MCF 10A (cell line): ENCODE results near the gene SYCP3. TPM values are rescaled to one million over a fixed set of nuclear protein-coding genes. Genes with fewer than 3 reads are reported as not detected.

ENCODE experiments used
- BruUV-seq: library from RNA; stranded (reverse); fragments of 400-500 nt; replicated peaks from 2 replicates; lab custom pipeline; 2021; lab: Mats Ljungman, UMichigan
- CTCF ChIA-PET: fragments of 300-600 bp; sonication (Branson Sonifier 250); formaldehyde crosslinking; extraction: SDS; loops from one replicate; lab custom pipeline; 2021; ENCODE audit warnings: antibody characterized with exemption, inconsistent platforms; lab: Yijun Ruan, JAX
- POLR2A ChIA-PET: fragments of 300-600, 350-650 bp; sonication (Branson Sonifier 250); formaldehyde crosslinking; extraction: SDS; loops from one replicate; lab custom pipeline; 2020; ENCODE audit warnings: antibody characterized with exemption, inconsistent platforms; lab: Yijun Ruan, JAX
- DNase-seq: peaks from one replicate; pipeline ENCODE4 v3.0.0-alpha.2; 2018; ENCODE audit not compliant: unreplicated experiment
- H3K27ac Mint-ChIP-seq: one replicate; pipeline ENCODE4 v1.8.0; 2022; ENCODE audit warnings: mild to moderate bottlenecking, low read depth, mixed read lengths; ENCODE audit not compliant: unreplicated experiment
- H3K27me3 Mint-ChIP-seq: one replicate; pipeline ENCODE4 v1.8.0; 2022; ENCODE audit warnings: mixed read lengths; ENCODE audit not compliant: insufficient read depth, unreplicated experiment
- H3K36me3 Mint-ChIP-seq: one replicate; pipeline ENCODE4 v1.8.0; 2022; ENCODE audit warnings: mild to moderate bottlenecking, moderate library complexity, mixed read lengths; ENCODE audit not compliant: insufficient read depth, unreplicated experiment
- H3K4me1 Mint-ChIP-seq: one replicate; pipeline ENCODE4 v1.8.0; 2022; ENCODE audit warnings: mixed read lengths; ENCODE audit not compliant: insufficient read depth, unreplicated experiment
- H3K4me3 Mint-ChIP-seq: one replicate; pipeline ENCODE4 v1.8.0; 2022; ENCODE audit warnings: mild to moderate bottlenecking, moderate library complexity, mixed read lengths; ENCODE audit not compliant: unreplicated experiment
- H3K9me3 Mint-ChIP-seq: one replicate; pipeline ENCODE4 v1.8.0; 2022; ENCODE audit warnings: mixed read lengths; ENCODE audit not compliant: unreplicated experiment
- intact Hi-C: fragments of 100-400 bp; cut with micrococcal nuclease; formaldehyde crosslinking; loops from 2 replicates; pipeline ENCODE4 v1.14.1; 2022
- total RNA-seq: library from RNA; stranded (reverse); gene quantifications from 2 replicates; pipeline ENCODE4 v1.2.3, GENCODE V29; 2022
- TF ChIP-seq, protein P1 (sequence below): fragments of 200-600 bp; IDR thresholded peaks from one replicate; pipeline ENCODE4 v1.8.0; 2022; ENCODE audit warnings: antibody characterized with exemption, mild to moderate bottlenecking; ENCODE audit not compliant: unreplicated experiment

The SYCP3 gene
- total RNA-seq, 1 experiment from 2014 or later, result not detected

DNA sequence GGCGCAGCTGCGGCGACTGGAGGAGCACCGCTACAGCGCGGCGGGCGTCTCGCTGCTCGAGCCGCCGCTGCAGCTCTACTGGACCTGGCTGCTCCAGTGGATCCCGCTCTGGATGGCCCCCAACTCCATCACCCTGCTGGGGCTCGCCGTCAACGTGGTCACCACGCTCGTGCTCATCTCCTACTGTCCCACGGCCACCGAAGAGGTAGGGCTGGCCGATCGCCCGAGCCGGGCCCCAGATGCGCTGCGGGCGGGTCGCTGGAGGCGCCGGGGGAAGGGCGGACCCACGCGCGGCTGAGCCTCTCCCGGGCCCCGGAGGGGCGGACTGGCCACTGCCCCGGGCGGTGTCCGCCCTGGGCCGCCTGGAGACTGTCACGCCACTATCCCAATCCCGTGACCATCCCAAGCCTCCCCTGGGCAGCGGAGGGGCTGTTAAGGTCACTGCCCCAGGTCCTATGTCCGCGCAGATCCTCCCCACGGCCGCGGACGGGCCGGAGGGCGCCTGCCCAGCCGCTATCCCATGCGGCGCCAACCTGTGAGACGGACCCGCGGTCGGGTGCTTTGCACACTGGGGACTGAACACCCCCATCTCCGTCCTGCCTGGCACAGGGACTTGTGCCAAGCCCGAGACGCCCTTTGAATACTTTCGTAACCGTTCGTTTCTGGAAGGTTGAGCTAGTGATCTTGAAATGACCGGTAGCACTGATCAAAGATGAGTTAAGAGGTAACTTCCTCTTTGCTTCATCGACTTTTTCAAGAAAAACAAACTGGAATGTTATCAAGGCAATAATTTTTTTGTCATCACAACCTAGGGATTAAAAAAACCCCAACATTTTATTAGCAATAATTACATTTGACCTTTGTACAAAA is 41.1 kb downstream of the SYCP3 start:
- ChIA-PET POLR2A (interaction anchor here (0.7 to 2.5 kb wide), 8 partner anchors 9 to 291 kb away, joined by 3 to 18 read pairs (median 4); partner anchors contain the start of genes ARL1, DRAM1 and GNPTAB), CTCF (interaction anchor here (0.6 to 1.5 kb wide), 5 partner anchors 8 to 281 kb away, joined by 3 to 5 read pairs (median 3); no protein-coding TSS in a partner anchor)
- intact Hi-C loops, result loop anchor here (1.0 to 5.0 kb wide), 2 partner anchors 59 to 130 kb away; no protein-coding TSS in a partner anchor
- Mint-ChIP-seq H3K36me3 (peaks cover 6% of the 10 kb centered on the region), H3K27me3 (no peaks in the 10 kb centered on the region), H3K4me3 (peak overlapping the region; percentile 91), H3K9me3 (no peaks in the 10 kb centered on the region), H3K27ac (peak overlapping the region; percentile 78), H3K4me1 (peaks cover 44% of the 10 kb centered on the region)
- DNase-seq, result peak; percentile 68
- TF ChIP-seq, protein P1, sequence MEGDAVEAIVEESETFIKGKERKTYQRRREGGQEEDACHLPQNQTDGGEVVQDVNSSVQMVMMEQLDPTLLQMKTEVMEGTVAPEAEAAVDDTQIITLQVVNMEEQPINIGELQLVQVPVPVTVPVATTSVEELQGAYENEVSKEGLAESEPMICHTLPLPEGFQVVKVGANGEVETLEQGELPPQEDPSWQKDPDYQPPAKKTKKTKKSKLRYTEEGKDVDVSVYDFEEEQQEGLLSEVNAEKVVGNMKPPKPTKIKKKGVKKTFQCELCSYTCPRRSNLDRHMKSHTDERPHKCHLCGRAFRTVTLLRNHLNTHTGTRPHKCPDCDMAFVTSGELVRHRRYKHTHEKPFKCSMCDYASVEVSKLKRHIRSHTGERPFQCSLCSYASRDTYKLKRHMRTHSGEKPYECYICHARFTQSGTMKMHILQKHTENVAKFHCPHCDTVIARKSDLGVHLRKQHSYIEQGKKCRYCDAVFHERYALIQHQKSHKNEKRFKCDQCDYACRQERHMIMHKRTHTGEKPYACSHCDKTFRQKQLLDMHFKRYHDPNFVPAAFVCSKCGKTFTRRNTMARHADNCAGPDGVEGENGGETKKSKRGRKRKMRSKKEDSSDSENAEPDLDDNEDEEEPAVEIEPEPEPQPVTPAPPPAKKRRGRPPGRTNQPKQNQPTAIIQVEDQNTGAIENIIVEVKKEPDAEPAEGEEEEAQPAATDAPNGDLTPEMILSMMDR, result no peak
- no TSS peak for BruUV-seq

- Mint-ChIP-seq H3K9me3 (no peaks in the 10 kb centered on the region), H3K4me1 (peaks cover 38% of the 10 kb centered on the region), H3K4me3 (peak within 1 kb of the TSS; percentile 91), H3K27ac (peak within 1 kb of the TSS; percentile 78), H3K36me3 (peaks cover 5% of the 10 kb centered on the region), H3K27me3 (no peaks in the 10 kb centered on the region)
- no TSS peak for BruUV-seq
- intact Hi-C loops, result loop anchor here (5.0 kb wide), 1 partner anchor 60 kb away; no protein-coding TSS in a partner anchor
- DNase-seq, result peak; percentile 52
- TF ChIP-seq, protein P1, result no peak
- POLR2A ChIA-PET, result interaction anchor here (0.7 to 2.5 kb wide), 5 partner anchors 10 to 290 kb away, joined by 3 to 18 read pairs (median 6); partner anchors contain the start of genes ARL1 and GNPTAB
- CTCF ChIA-PET, result interaction anchor here (0.6 to 1.5 kb wide), 4 partner anchors 9 to 349 kb away, joined by 3 to 4 read pairs (median 3); no protein-coding TSS in a partner anchor
These were observed 41.9 kb downstream of the SYCP3 start, which contains the start of gene CHPT1 for GRCh38 chr12:101697197-101697929. Gene CHPT1 (plus strand): TSS chr12:101697640. CDS start chr12:101697862, 222 bp downstream.

DNA sequence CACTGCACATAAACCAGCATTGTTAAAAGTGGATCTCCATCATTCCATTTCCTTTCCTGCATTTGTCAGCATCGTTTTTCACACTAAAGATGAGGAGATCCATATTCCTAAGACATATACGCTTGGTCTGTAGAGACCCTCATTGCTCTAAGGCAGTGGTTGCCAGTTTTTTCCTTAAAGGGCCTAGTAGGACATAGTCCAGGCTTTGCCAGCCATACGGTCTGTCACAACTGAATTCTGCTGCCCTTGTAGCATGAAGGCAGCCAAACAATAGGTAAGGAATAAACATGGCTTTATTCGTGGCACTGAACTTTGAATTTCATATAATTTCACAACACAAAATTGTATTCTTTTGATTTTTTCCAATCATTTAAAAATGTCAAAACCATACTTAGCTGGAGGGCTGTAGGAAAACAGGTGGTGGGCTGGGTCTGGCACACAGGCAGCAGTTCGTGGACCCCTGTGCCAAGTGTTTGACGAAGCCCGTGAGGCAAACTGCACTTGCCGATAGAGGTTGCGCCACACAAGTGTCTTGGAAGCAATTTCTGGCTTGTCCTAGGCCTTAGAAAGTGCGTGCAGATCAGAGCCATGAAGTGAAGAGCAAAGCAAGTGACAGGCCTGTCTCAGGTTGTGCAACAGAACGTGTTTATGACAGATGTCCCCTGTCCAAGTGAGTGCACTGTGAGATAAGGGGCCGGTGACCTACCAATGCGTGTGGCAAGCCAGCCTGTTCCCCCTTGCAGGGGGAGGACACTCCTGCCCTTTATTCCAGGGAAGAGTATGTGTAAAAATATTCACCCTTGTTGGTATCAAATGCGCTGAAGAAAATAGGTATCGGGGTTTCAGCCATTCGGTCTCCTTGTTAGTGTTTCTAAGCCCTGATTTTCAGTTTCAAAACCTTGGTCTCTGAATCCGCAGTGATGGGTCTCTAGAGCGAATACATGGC is 42.7 kb downstream of the SYCP3 start:
- Mint-ChIP-seq H3K4me1 (peaks cover 31% of the 10 kb centered on the region), H3K27ac (peak overlapping the region; percentile 59), H3K27me3 (no peaks in the 10 kb centered on the region), H3K36me3 (no peaks in the 10 kb centered on the region), H3K4me3 (peak overlapping the region; percentile 91), H3K9me3 (no peaks in the 10 kb centered on the region)
- no TSS peak for BruUV-seq
- DNase-seq, result no peak
- intact Hi-C loops, result loop anchor here (5.0 kb wide), 1 partner anchor 61 kb away; no protein-coding TSS in a partner anchor
- CTCF ChIA-PET, result interaction anchor here (0.6 to 1.5 kb wide), 5 partner anchors 10 to 348 kb away, joined by 3 to 4 read pairs (median 3); no protein-coding TSS in a partner anchor
- POLR2A ChIA-PET, result interaction anchor here (0.7 to 2.5 kb wide), 4 partner anchors 12 to 289 kb away, joined by 3 to 18 read pairs (median 4); partner anchors contain the start of gene ARL1
- TF ChIP-seq, protein P1, result no peak
